Fibroblast of lung (primary cell): ENCODE data around the gene DUS2.
"Not testable (repeated sequence)": the region's sequence is repeated elsewhere in the genome, so short reads cannot be mapped to it uniquely, and the experiment has no call there.

Experiments
- EZH2 ChIP-seq: IDR thresholded peaks from 2 replicates; pipeline ENCODE4 v1.5.1; 2012; ENCODE audit warnings: low read length, control low read depth, mild to moderate bottlenecking; ENCODE audit errors: missing control alignments
- TF ChIP-seq, protein P1 (sequence below), 2 donors: IDR thresholded peaks in 1 of 2; conservative IDR thresholded peaks in 1 of 2; 1 replicate in 1 of 2; 2 replicates in 1 of 2; pipeline ENCODE4 v1.5.1; 2011 to 2012; ENCODE audit warnings: low read length in 2 of 2, control low read depth in 1 of 2, inconsistent platforms in 1 of 2, low read depth in 1 of 2, mild to moderate bottlenecking in 1 of 2

DNA sequence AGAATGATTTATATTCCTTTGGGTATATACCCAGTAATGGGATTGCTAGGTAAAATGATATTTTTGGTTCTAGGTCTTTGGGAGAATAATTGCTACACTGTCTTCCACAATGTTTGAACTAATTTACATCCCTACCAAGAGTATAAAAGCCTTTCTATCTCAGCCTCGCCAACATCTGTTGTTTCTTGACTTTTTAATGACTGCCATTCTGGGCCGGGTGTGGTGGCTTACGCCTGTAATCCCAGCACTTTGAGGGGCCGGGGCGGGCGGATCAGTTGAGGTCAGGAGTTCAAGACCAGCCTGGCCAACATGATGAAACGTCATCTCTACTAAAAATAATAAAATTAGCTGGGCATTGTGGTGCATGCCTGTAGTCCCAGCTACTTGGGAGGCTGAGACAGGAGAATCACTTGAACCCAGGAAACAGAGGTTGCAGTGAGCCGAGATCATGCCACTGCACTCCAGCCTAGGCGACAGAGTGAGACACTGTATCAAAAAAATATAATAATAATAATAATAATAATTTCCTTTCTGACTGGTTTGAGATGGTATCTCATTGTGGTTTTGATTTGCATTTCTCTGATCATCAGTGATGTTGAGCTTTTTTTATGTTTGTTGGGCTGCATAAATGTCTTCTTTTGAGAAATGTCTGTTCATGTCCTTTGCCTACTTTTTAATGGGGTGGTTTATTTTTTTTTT lies 84.3 kb downstream of the DUS2 start:
- TF ChIP-seq, protein P1, sequence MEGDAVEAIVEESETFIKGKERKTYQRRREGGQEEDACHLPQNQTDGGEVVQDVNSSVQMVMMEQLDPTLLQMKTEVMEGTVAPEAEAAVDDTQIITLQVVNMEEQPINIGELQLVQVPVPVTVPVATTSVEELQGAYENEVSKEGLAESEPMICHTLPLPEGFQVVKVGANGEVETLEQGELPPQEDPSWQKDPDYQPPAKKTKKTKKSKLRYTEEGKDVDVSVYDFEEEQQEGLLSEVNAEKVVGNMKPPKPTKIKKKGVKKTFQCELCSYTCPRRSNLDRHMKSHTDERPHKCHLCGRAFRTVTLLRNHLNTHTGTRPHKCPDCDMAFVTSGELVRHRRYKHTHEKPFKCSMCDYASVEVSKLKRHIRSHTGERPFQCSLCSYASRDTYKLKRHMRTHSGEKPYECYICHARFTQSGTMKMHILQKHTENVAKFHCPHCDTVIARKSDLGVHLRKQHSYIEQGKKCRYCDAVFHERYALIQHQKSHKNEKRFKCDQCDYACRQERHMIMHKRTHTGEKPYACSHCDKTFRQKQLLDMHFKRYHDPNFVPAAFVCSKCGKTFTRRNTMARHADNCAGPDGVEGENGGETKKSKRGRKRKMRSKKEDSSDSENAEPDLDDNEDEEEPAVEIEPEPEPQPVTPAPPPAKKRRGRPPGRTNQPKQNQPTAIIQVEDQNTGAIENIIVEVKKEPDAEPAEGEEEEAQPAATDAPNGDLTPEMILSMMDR (conservative IDR thresholded peaks at IDR 0.05 in 1 of 2, IDR thresholded peaks at IDR 0.05 in 1 of 2; ENCODE audit: low read depth in 1 of 2, low read length in 2 of 2) = not testable (repeated sequence)
- not testable (repeated sequence) for TF ChIP-seq EZH2
